Chondrocyte (in vitro differentiated cells): ENCODE data around the gene F10. TPM values are rescaled to one million over a fixed set of nuclear protein-coding genes. Genes with fewer than 3 reads are reported as not detected.

ENCODE experiments used
- DNase-seq: peaks from one replicate; pipeline ENCODE4 v3.0.0; 2021; ENCODE audit warnings: mixed read lengths, low spot score
- H3K27ac Mint-ChIP-seq: one replicate; pipeline ENCODE4 v1.8.0; 2021; ENCODE audit warnings: mild to moderate bottlenecking, moderate library complexity, mixed read lengths; ENCODE audit not compliant: unreplicated experiment
- H3K27me3 Mint-ChIP-seq: 2 replicates; pipeline ENCODE4 v1.8.0; 2021; ENCODE audit warnings: low read depth, mixed read lengths
- H3K36me3 Mint-ChIP-seq: 2 replicates; pipeline ENCODE4 v1.8.0; 2021; ENCODE audit warnings: low read depth, mixed read lengths
- H3K4me1 Mint-ChIP-seq: 2 replicates; pipeline ENCODE4 v1.8.0; 2021; ENCODE audit warnings: low read depth, mild to moderate bottlenecking, mixed read lengths
- H3K4me3 Mint-ChIP-seq: one replicate; pipeline ENCODE4 v1.8.0; 2021; ENCODE audit warnings: mild to moderate bottlenecking, moderate library complexity, mixed read lengths; ENCODE audit not compliant: unreplicated experiment
- H3K9me3 Mint-ChIP-seq: 2 replicates; pipeline ENCODE4 v1.8.0; 2021; ENCODE audit warnings: low read depth, mixed read lengths
- CTCF ChIP-seq: fragments of 200-600 bp; sonication (generic); IDR thresholded peaks from 2 replicates; pipeline ENCODE4 v1.5.0; 2021; ENCODE audit warnings: antibody characterized with exemption, mild to moderate bottlenecking, moderate library complexity
- total RNA-seq: library from RNA; stranded (reverse); gene quantifications from 3 replicates; pipeline ENCODE4 v1.2.1, GENCODE V29; 2021

The F10 gene
- total RNA-seq, 1 donor from 2014 or later = 1.9 TPM

DNA sequence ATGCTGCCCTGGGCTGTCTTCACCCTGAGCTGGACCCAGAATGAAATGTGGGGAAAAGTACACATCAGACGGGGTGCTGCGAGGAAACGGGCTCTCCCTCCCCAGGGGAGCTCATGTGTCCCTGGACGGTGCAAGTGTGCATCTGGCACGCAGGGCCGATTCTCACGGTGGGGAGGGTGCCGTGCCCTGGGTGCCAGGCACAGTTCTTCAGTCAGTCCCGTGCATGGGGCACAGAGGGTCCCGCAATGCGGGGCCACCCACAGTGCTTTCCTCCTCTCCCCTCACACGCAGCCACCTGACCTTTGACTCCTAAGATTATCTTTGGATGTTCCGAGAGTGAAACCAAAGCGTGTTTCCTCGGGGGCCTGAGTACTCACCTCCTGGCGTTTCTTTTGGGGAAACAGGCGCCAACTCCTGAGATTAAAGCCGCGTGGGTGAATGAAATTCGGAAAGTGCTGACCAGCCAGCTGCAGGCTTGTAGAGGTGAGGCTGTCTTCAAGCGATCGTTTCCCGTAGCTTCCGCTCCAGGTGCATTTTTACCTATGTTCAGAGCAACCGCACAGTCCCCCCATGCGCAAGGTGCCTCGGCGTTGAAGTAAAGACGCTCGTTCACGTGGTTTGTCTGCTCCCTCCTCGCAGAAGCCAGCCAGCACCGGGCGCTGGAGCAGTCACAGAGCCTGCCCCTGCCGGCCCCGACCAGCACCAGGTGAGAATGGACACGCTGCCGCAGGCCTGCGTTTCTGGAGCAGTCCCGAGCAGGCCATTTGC, 34.5 kb upstream of the F10 start:
- H3K4me3 Mint-ChIP-seq = no peak overlapping the region
- no peaks in the 10 kb centered on the region for H3K36me3 Mint-ChIP-seq
- H3K9me3 Mint-ChIP-seq = no peaks in the 10 kb centered on the region
- H3K4me1 Mint-ChIP-seq = no peaks in the 10 kb centered on the region
- no peak for TF ChIP-seq CTCF
- no peak overlapping the region for H3K27ac Mint-ChIP-seq
- peaks cover 3% of the 10 kb centered on the region for H3K27me3 Mint-ChIP-seq
- DNase-seq = peak; percentile 69

DNA sequence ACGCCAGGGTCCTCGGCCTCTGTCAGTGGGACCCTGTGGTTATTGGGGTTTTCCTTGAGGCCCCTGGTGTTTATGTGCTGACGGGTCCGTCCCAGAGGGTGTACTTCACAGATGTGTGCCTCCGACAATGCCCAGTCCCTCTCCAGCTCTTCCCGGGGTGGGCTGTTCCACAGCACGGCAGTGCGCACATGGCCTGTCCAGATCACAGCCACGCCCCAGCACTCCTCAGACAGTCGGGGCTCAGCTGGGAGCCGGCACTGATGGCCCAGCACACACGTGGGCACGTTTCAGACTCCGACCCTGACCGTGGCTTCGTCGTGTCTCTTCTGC, 33.9 kb upstream of the F10 start:
- Mint-ChIP-seq H3K36me3 (no peaks in the 10 kb centered on the region), H3K4me3 (no peak overlapping the region), H3K27me3 (peaks cover 3% of the 10 kb centered on the region), H3K27ac (no peak overlapping the region), H3K4me1 (no peaks in the 10 kb centered on the region), H3K9me3 (no peaks in the 10 kb centered on the region)
- no peak for TF ChIP-seq CTCF
- peak; percentile 82 for DNase-seq

DNA sequence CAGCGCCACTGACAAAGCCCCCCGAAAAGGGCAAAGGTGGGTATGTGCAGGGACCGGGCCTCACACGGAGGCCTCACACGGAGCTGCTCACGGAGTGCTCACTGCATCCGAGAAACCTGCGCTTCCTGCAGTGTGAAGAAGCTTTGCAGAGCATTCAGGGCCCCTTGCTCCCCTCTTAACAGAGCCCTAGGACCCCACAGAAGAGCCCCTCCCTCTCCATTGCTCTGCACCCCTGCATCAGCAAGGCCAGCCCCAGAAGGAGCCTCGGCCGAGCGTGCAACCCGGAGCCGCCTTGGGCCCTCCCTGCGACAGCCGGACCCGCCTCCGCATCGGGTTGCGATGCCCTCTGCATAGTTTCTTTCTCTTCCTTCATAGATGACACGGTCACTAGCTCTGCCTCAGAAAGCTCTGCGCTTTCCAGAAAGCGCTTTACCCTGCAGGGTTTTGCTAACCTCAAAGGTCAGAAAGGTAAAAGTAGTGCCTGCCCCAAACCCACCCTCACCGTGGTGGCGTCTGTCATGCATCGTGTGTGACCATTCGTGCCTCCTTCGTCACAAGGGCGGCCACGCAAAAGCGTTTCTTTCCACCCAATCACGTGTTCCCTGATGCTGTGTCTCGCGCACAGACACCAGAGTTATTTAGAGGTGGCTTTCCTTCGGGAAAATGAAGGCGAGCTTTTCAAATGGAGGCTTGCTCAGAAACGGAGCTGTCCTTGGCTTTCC, 32.7 kb upstream of the F10 start:
- Mint-ChIP-seq H3K36me3 (no peaks in the 10 kb centered on the region), H3K4me3 (no peak overlapping the region), H3K4me1 (no peaks in the 10 kb centered on the region), H3K27me3 (peaks cover 3% of the 10 kb centered on the region), H3K27ac (no peak overlapping the region), H3K9me3 (no peaks in the 10 kb centered on the region)
- no peak for TF ChIP-seq CTCF
- DNase-seq = peak; percentile 49

DNA sequence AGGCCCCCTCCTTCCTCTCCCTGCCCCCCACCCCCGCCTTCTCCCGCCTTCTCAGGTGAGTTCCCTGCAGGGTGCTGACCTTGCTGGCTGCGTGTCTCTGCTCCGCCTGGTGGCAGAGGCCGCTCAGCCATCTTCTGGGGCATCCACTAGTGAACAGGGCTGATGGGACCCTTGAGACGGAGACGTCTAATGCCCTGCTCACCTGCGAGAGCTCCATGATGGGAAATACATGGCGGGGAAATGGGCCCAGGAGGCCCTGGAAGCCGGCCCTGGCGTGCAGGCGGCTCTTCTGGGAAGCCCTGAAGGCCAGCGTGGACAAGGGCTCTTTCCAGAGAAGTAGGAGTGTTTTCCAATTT, 32.2 kb upstream of the F10 start:
- no peaks in the 10 kb centered on the region for H3K36me3 Mint-ChIP-seq
- no peaks in the 10 kb centered on the region for H3K4me1 Mint-ChIP-seq
- no peak overlapping the region for H3K27ac Mint-ChIP-seq
- H3K4me3 Mint-ChIP-seq = no peak overlapping the region
- TF ChIP-seq CTCF = no peak
- peak; percentile 67 for DNase-seq
- no peaks in the 10 kb centered on the region for H3K9me3 Mint-ChIP-seq
- H3K27me3 Mint-ChIP-seq = peaks cover 3% of the 10 kb centered on the region

- no peaks in the 10 kb centered on the region for H3K4me1 Mint-ChIP-seq
- no peak overlapping the region for H3K4me3 Mint-ChIP-seq
- H3K36me3 Mint-ChIP-seq = no peaks in the 10 kb centered on the region
- no peaks in the 10 kb centered on the region for H3K9me3 Mint-ChIP-seq
- H3K27ac Mint-ChIP-seq = no peak overlapping the region
- peaks cover 3% of the 10 kb centered on the region for H3K27me3 Mint-ChIP-seq
- peak; percentile 72 for DNase-seq
- no peak for TF ChIP-seq CTCF
Observed at GRCh38 chr13:113090806-113091205, 31.8 kb upstream of the F10 start.
